GM06990 (cell line): Measurements from ENCODE around the gene PCOLCE2.

Source experiments
- DNase-seq: peaks from one replicate; pipeline ENCODE4 v3.0.0-alpha.2; 2011; ENCODE audit not compliant: insufficient read length; ENCODE audit errors: extremely low read depth
- H3K27me3 ChIP-seq: replicated peaks from 2 replicates; pipeline ENCODE4 v1.6.0; 2011; ENCODE audit warnings: low read length; ENCODE audit not compliant: control insufficient read depth, insufficient read depth
- H3K36me3 ChIP-seq: 2 replicates; pipeline ENCODE4 v1.5.1; 2011; ENCODE audit warnings: low read length; ENCODE audit not compliant: control insufficient read depth, insufficient read depth
- H3K4me3 ChIP-seq: replicated peaks from 2 replicates; pipeline ENCODE4 v1.5.1; 2011; ENCODE audit warnings: low read depth, mild to moderate bottlenecking, control low read depth, low read length
- CTCF ChIP-seq: IDR thresholded peaks from 2 replicates; pipeline ENCODE4 v1.5.1; 2011; ENCODE audit warnings: low read length, control low read depth, mild to moderate bottlenecking, inconsistent platforms; ENCODE audit not compliant: insufficient read depth, poor library complexity, severe bottlenecking

PCOLCE2 gene

GRCh38 chr3:142909282-142909681 lies 20.4 kb upstream of the PCOLCE2 start:
- Histone ChIP-seq H3K27me3 (no peaks in the 10 kb centered on the region), H3K4me3 (no peak overlapping the region), H3K36me3 (no peaks in the 10 kb centered on the region)
- TF ChIP-seq CTCF = no peak
- DNase-seq = no peak

GRCh38 chr3:142907996-142908395 lies 19.1 kb upstream of the PCOLCE2 start:
- no peaks in the 10 kb centered on the region for H3K36me3 ChIP-seq
- H3K4me3 ChIP-seq = no peak overlapping the region
- no peaks in the 10 kb centered on the region for H3K27me3 ChIP-seq
- no peak for TF ChIP-seq CTCF
- no peak for DNase-seq

- Histone ChIP-seq H3K27me3 (no peaks in the 10 kb centered on the region), H3K4me3 (no peak overlapping the region), H3K36me3 (no peaks in the 10 kb centered on the region)
- TF ChIP-seq CTCF = no peak
- DNase-seq = peak; percentile 11
Observed at GRCh38 chr3:142904639-142905436, 16.0 kb upstream of the PCOLCE2 start.

- TF ChIP-seq CTCF = no peak
- no peaks in the 10 kb centered on the region for H3K27me3 ChIP-seq
- no peaks in the 10 kb centered on the region for H3K36me3 ChIP-seq
- DNase-seq = no peak
- no peak overlapping the region for H3K4me3 ChIP-seq
Observed at GRCh38 chr3:142902356-142902755, 13.5 kb upstream of the PCOLCE2 start.

GRCh38 chr3:142898346-142899213 lies 9.7 kb upstream of the PCOLCE2 start:
- no peaks in the 10 kb centered on the region for H3K27me3 ChIP-seq

More at GRCh38 chr3:142898346-142899213, 9.7 kb upstream of the PCOLCE2 start:
- no peak overlapping the region for H3K4me3 ChIP-seq
- no peak for DNase-seq
- no peaks in the 10 kb centered on the region for H3K36me3 ChIP-seq
- no peak for TF ChIP-seq CTCF
